HTERT RPE-1 (cell line): ENCODE measurements around the gene IZUMO2.
"Not testable (repeated sequence)": the region's sequence is repeated elsewhere in the genome, so short reads cannot be mapped to it uniquely, and the experiment has no call there.

Source experiments
- in situ Hi-C: fragments of 300-500 bp; cut with MboI; formaldehyde crosslinking; loops from 4 replicates; pipeline ENCODE4 v1.14.3; 2020; ENCODE audit warnings: low sequenced_read_pairs

IZUMO2 gene

GRCh38 chr19:50136603-50137365, 26.3 kb downstream of the IZUMO2 start:
- in situ Hi-C loops: not testable (repeated sequence)

GRCh38 chr19:50135856-50136602, 27.1 kb downstream of the IZUMO2 start:
- in situ Hi-C loops: not testable (repeated sequence)

- in situ Hi-C loops: not testable (repeated sequence)
Measured at GRCh38 chr19:50134777-50135719, 28.0 kb downstream of the IZUMO2 start.

GRCh38 chr19:50133518-50134492, 29.3 kb downstream of the IZUMO2 start:
- in situ Hi-C loops: not testable (repeated sequence)

- in situ Hi-C loops: not testable (repeated sequence)
Measured at GRCh38 chr19:50104012-50104411, 59.1 kb downstream of the IZUMO2 start.

- in situ Hi-C loops: not testable (repeated sequence)
Measured at GRCh38 chr19:50103405-50103804, 59.7 kb downstream of the IZUMO2 start.
